GM12865 (cell line): ENCODE data around the gene MAP6D1.

Source experiments
- DNase-seq: peaks from one replicate; pipeline ENCODE4 v3.0.0; 2010; ENCODE audit warnings: low read depth
- H3K4me3 ChIP-seq: 2 replicates; pipeline ENCODE4 v1.5.1; 2011; ENCODE audit warnings: mild to moderate bottlenecking, low read depth, low read length, control low read depth
- TF ChIP-seq, protein P1 (sequence below): IDR thresholded peaks from 2 replicates; pipeline ENCODE4 v1.5.1; 2011; ENCODE audit warnings: low read length, control low read depth, low read depth, inconsistent platforms; ENCODE audit not compliant: insufficient read depth; ENCODE audit errors: missing control alignments

MAP6D1 gene

DNA sequence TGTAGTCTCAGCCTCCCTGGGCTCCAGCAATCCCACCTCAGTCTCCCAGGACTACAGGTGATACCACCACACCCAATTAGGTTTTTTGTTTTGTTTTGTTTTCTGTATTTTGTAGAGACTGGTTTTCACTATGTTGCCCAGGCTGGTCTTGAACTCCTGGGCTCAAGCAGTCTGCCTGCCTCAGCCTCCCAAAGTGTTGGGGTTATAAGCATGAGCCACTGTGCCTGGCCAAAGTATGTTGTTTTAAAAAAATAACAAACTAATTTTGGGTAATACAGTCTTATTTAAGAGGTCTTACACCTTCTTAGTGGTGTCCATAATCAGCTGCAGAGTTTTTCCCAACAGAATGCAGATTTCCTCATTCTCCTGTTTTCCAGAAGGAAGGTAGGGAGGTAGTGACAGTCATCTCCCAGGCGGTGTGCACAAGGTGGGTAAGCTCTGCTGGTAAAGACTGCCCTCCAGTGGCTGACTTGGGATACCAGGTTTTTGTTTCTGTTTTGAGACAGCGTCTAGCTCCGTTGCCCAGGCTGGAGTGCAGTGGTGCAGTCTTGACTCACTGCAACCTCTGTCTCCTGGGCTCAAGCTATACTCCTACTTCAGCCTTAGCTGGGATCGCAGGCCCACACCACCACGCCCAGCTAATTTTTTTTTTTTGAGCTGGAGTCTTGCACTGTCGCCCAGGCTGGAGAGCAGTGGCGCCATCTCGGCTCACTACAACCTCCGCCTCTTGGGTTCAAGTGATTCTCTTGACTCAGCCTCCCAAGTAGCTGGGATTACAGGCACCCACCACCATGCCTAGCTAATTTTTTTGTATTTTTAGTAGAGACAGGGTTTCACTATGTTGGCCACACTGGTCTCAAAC lies 58.4 kb downstream of the MAP6D1 start:
- DNase-seq, result peak; percentile 75
- TF ChIP-seq, protein P1, sequence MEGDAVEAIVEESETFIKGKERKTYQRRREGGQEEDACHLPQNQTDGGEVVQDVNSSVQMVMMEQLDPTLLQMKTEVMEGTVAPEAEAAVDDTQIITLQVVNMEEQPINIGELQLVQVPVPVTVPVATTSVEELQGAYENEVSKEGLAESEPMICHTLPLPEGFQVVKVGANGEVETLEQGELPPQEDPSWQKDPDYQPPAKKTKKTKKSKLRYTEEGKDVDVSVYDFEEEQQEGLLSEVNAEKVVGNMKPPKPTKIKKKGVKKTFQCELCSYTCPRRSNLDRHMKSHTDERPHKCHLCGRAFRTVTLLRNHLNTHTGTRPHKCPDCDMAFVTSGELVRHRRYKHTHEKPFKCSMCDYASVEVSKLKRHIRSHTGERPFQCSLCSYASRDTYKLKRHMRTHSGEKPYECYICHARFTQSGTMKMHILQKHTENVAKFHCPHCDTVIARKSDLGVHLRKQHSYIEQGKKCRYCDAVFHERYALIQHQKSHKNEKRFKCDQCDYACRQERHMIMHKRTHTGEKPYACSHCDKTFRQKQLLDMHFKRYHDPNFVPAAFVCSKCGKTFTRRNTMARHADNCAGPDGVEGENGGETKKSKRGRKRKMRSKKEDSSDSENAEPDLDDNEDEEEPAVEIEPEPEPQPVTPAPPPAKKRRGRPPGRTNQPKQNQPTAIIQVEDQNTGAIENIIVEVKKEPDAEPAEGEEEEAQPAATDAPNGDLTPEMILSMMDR, result peak; percentile 72
- no peak overlapping the region for H3K4me3 ChIP-seq

DNA sequence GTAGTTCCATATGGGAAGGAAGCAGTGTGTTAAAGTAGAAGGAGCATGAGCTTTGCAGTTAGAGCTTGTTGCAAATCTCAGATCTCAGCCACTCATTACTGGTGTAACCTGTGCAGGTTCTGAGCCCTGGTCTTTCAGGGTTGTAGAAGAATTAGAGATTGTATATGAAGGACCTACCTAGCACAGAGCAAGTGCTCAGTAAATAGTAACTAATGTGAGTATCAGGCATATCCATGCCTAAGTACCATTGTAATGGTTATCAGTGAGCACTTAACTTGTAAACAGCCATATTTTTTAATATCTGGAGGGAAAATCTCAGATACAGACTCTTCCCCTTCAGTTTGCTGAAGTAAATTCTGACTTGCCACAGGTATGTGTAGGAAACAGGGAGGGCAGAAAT lies 59.3 kb downstream of the MAP6D1 start:
- TF ChIP-seq, protein P1, result no peak
- no peak overlapping the region for H3K4me3 ChIP-seq
- DNase-seq, result no peak
